Natural killer cell treated with Interleukin-12 subunit alpha and Interleukin-12 subunit beta and Interleukin-15 and Interleukin-18, amount 100 ng/mL, for 72 hours (primary cell): Measurements from ENCODE around the gene USP10. TPM values are rescaled to one million over a fixed set of nuclear protein-coding genes. Genes with fewer than 3 reads are reported as not detected.

ENCODE experiments used
- ATAC-seq, 2 donors: fragments of 150-1000 bp; cut with Tn5 transposase in 1 of 2; sonication (Bioruptor Pico), chemical (Tn5 transposase) in 1 of 2; 2 replicates each; pipeline ENCODE4 v1.10.0; 2021
- DNase-seq: peaks from one replicate; pipeline ENCODE4 v3.0.0; 2022; ENCODE audit warnings: low spot score
- H3K27ac Mint-ChIP-seq, 2 donors: 1 replicate in 1 of 2; 2 replicates in 1 of 2; pipeline ENCODE4 v1.8.0; 2022; ENCODE audit warnings: mixed read lengths in 2 of 2, mild to moderate bottlenecking in 1 of 2, moderate library complexity in 1 of 2
- H3K27me3 Mint-ChIP-seq, 2 donors: 1 replicate in 1 of 2; 2 replicates in 1 of 2; pipeline ENCODE4 v1.8.0; 2022; ENCODE audit warnings: mixed read lengths in 2 of 2
- H3K36me3 Mint-ChIP-seq: one replicate; pipeline ENCODE4 v1.8.0; 2022; ENCODE audit warnings: mixed read lengths
- H3K4me1 Mint-ChIP-seq, 2 donors: 1 replicate in 1 of 2; 2 replicates in 1 of 2; pipeline ENCODE4 v1.8.0; 2022; ENCODE audit warnings: low read depth in 2 of 2, mixed read lengths in 2 of 2, mild to moderate bottlenecking in 1 of 2
- H3K4me3 Mint-ChIP-seq: one replicate; pipeline ENCODE4 v1.8.0; 2022; ENCODE audit warnings: mixed read lengths
- H3K9me3 Mint-ChIP-seq: 2 replicates; pipeline ENCODE4 v1.8.0; 2022; ENCODE audit warnings: mixed read lengths
- total RNA-seq, 2 donors: library from RNA; stranded (reverse); gene quantifications; one replicate each; pipeline ENCODE4 v1.2.3, GENCODE V29; 2022

The USP10 gene
- total RNA-seq, 2 donors from 2014 or later, result 111 to 156 TPM

DNA sequence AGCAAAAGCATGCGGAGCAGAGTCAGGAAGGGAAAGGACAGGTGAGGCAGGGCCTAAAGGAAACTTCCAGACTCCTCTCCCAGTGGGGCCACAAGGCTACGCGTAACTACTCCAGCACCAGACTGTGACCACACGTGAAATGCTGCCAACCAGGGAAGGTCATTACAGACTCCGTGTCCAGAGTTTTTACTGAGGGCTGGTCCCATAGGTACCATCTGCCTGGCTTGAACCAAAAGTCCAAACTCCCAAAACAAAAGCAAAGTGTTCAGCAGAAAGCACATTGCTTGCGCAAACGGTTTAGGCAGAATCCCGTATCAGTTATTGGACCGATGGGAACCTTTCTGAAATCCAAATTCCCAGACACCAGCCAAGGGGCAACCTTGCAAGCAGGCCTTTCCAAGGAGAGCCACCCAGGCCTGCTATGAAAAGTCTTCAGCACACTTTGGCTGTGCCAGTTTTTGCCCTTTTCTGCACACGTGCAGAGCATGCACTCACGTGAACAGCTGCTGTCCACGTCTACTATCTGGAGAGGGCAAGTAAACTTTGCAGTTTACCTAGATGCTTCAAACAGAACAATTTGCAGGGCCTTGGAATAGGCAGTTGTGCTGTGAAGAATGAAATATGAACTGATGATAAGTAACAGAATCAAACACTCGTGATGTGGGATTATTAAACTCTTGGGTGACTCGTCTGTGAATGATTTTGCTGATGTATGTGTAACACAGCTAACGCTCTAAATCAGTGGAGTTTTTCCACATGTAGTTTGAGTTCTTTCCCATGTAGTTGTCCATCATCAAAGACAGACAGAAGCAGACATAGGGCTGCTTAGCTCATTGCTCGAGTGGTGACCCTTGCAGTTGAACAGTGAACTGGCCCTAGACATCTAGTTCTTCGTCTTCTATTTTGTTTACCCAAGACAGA is 61.9 kb downstream of the USP10 start:
- Mint-ChIP-seq H3K27ac (no peak overlapping the region), H3K4me3 (no peak overlapping the region), H3K4me1 (peaks cover 21 to 25% of the 10 kb centered on the region in 2 donors), H3K27me3 (no peaks in the 10 kb centered on the region), H3K9me3 (no peaks in the 10 kb centered on the region), H3K36me3 (peaks cover 20% of the 10 kb centered on the region)
- ATAC-seq, result no peak
- no peak for DNase-seq

DNA sequence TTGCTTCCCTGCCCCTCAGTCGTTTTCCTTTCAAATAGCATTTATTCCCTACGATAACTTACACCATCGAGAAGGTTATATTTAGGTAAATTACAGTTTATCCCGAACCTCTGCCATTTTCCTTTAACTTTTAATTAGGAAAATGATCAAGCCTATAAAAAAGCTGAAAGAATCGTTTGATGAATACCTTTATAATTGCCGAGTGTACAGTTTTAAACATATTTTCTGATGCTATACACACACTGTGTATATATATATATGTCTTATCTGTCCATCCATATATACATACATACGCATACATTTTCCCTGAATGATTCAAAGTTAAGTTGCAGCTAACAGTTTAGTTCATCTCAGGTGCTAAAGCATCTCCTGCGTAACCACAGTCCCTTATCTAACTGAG is 63.4 kb downstream of the USP10 start:
- peaks cover 15 to 19% of the 10 kb centered on the region in 2 donors for H3K4me1 Mint-ChIP-seq
- peaks cover 28% of the 10 kb centered on the region for H3K36me3 Mint-ChIP-seq
- no peaks in the 10 kb centered on the region for H3K27me3 Mint-ChIP-seq

DNA sequence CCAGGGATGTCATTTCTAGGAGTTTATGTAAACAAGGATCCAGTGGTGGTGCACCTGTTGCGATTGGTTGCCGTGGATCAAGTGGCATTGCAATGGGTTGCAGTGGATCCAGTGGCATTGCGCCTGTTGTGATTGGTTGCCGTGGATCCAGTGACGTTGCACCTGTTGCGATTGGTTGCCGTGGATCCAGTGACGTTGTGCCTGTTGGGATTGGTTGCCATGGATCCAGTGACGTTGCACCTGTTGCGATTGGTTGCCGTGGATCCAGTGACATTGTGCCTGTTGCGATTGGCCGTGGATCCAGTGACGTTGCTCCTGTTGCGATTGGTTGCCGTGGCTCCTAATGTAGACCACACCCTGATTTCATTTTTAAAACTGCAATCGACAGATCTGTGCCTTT is 63.8 kb downstream of the USP10 start:
- Mint-ChIP-seq H3K4me3 (no peak overlapping the region), H3K9me3 (no peaks in the 10 kb centered on the region), H3K4me1 (peaks cover 12 to 15% of the 10 kb centered on the region in 2 donors), H3K27me3 (no peaks in the 10 kb centered on the region), H3K27ac (no peak overlapping the region), H3K36me3 (peaks cover 28% of the 10 kb centered on the region)
- DNase-seq, result no peak
- no peak for ATAC-seq

More for the DNA sequence above, 63.4 kb downstream of the USP10 start:
- no peak overlapping the region for H3K4me3 Mint-ChIP-seq
- no peak for DNase-seq
- H3K27ac Mint-ChIP-seq, result no peak overlapping the region
- no peak for ATAC-seq
- H3K9me3 Mint-ChIP-seq, result no peaks in the 10 kb centered on the region

DNA sequence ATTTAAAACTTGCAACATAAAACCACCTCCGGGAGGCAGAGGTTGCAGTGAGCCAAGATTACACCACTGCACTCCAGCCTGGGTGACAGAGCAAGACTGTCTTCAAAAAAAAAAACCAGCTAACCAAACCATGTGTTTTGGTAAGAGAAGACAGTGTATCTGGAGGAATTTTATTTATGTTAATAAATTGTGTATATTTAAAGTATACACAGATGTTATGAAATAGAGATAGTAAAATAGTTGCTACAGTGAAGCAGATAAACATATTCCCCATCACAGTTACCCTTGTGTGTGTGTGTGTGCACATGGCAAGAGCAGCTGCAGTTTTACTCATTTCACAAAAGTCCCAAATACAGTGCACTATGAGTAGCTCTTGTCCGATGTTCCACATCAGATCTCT is 65.2 kb downstream of the USP10 start:
- no peak for DNase-seq
- ATAC-seq, result no peak
- Mint-ChIP-seq H3K4me3 (no peak overlapping the region), H3K36me3 (peaks cover 38% of the 10 kb centered on the region), H3K9me3 (no peaks in the 10 kb centered on the region), H3K27me3 (no peaks in the 10 kb centered on the region), H3K4me1 (peaks cover 3 to 6% of the 10 kb centered on the region in 2 donors), H3K27ac (no peak overlapping the region)

DNA sequence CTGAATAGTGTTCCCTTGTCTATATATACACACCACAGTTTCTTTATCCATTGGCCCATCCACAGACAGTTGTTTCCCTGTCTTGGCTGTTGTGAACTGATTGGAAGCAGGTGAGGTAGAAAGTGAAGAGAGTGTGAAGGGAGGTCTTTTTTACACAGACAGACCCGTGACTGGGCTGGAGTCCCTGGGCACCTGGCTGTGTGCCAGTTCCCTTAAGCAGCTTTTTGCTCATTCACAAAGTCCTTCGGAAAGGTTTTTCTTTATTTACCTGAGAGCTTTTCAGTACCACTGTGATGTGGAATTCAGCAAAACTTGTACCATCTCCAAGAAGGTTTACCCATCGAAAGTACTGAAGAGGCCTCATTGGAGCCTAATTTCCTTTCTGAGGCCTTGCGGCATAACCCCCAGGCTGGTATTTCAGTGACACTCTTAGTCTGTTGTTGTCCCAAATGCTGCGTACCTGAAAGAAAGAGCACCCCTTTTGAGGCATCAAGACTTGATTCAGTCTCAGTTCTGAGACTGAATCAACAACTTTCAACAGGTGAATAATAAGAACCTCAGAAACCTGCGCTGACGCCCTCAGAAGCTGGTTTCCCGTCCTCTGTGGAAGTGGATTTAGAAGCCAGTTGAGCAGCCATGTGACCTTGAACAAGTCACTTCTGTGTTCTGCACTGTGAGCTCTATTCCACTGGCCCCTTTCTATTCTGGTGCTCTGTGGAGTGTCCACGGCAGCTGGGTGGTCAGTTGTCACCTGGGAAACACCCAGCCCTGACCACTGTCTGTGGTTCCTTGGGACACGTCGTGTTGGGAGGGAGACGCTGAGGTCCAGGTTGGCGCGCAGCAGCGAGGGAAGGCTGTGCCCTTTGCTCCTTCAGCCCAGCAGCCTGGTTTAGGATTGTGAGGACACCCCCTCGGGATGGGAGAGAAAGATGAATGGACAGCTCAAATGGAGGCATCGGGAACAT is 66.1 kb downstream of the USP10 start:
- H3K9me3 Mint-ChIP-seq, result no peaks in the 10 kb centered on the region
- H3K36me3 Mint-ChIP-seq, result peaks cover 38% of the 10 kb centered on the region
- no peak overlapping the region for H3K4me3 Mint-ChIP-seq
- peaks cover 0 to 6% of the 10 kb centered on the region in 2 donors for H3K4me1 Mint-ChIP-seq
- DNase-seq, result no peak
- no peak overlapping the region for H3K27ac Mint-ChIP-seq
- no peak for ATAC-seq
- H3K27me3 Mint-ChIP-seq, result no peaks in the 10 kb centered on the region

DNA sequence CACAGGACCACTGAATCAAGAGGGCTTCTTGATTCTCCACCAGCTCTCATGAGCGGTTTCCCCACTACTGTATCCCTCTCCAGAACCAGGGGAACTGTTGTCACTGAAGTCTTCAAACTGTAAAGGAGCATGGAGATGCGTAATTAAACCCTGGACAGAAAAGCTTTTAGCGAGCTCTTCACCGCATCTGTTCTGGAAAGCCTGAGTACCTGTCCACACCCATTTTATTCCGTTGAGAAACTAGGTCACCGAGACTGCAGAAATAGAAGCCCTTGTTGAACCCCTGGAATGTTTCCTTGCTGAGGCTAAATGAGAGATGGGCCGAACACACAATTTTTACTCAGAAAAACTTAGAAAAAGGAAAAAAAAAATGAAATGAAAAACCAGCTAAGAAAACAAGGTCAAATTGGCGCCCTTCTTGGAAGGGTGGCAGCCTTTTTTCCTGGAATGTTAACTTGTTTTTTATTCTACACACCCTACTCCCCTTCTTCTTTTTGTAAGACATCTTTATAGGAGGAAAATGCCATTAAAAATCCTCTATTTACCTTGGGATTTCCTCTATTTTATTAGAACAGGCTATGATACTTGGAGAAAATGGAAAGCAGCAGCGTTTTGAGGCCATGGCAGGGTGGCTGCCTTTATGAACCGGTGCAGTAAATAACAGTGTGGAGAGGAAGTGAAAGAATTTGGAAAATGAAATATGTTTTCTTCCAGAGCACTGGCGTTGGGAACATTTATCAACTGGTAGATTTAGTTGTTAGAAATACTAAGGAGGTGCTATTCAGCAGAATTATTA is 67.4 kb downstream of the USP10 start:
- Mint-ChIP-seq H3K27me3 (no peaks in the 10 kb centered on the region), H3K9me3 (no peaks in the 10 kb centered on the region), H3K36me3 (peaks cover 38% of the 10 kb centered on the region), H3K27ac (no peak overlapping the region), H3K4me1 (peaks cover 0 to 6% of the 10 kb centered on the region in 2 donors), H3K4me3 (no peak overlapping the region)
- DNase-seq (no peak), ATAC-seq (no peak)

DNA sequence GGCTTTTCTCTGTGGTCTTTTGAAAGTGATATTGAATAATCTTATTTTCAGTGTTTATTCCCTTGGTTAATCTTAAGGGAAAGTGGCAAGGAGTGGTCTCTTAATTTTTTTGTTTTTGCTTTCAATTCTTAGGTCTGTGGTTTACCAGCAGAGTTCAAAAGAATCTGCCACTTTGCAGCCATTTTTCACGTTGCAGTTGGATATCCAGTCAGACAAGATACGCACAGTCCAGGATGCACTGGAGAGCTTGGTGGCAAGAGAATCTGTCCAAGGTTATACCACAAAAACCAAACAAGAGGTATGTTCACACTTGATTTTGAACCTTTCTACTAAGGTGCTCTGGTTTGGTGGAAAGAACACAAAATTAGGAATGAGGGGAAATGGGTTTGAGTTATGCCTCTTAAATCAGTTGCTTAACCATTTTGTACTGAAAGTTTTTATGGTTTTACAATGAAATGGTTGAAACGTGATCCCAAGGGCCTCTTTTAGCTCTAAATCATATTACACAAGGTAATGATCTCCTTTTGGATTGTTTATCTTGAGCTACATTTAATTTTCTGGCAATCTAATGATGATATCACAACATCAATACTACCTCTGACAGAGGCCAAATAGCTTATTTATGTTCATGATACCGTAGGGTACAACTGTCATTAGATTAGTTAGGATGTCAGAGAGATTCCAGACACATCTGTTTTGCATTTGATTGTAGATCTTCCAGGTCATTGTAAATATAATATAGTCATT is 68.4 kb downstream of the USP10 start:
- Mint-ChIP-seq H3K4me3 (no peak overlapping the region), H3K27ac (no peak overlapping the region), H3K4me1 (peaks cover 0 to 6% of the 10 kb centered on the region in 2 donors), H3K9me3 (no peaks in the 10 kb centered on the region), H3K36me3 (peaks cover 38% of the 10 kb centered on the region), H3K27me3 (no peaks in the 10 kb centered on the region)
- ATAC-seq, result no peak
- no peak for DNase-seq

DNA sequence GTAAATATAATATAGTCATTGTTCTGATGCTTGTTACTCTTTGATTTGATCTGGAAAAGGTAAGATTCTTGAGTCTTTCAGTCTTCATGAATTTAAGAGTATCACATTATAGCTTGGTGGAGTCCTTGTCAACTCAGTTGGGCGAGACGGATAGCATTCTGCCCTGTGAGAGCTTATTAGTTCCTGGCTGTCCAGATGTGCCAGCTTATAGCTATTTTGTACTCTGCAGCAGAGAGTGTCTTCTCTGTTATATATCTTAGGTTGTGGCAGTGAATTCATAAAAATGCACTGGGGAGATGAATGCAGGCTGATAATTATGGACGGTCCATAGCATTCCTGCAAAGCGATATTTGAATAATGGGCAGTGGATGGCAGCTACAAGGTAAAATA is 69.0 kb downstream of the USP10 start:
- H3K9me3 Mint-ChIP-seq, result no peaks in the 10 kb centered on the region
- DNase-seq, result no peak
- peaks cover 35% of the 10 kb centered on the region for H3K36me3 Mint-ChIP-seq
- H3K4me1 Mint-ChIP-seq, result peaks cover 0 to 6% of the 10 kb centered on the region in 2 donors
- no peak overlapping the region for H3K4me3 Mint-ChIP-seq
- ATAC-seq, result no peak
- no peak overlapping the region for H3K27ac Mint-ChIP-seq
- no peaks in the 10 kb centered on the region for H3K27me3 Mint-ChIP-seq

DNA sequence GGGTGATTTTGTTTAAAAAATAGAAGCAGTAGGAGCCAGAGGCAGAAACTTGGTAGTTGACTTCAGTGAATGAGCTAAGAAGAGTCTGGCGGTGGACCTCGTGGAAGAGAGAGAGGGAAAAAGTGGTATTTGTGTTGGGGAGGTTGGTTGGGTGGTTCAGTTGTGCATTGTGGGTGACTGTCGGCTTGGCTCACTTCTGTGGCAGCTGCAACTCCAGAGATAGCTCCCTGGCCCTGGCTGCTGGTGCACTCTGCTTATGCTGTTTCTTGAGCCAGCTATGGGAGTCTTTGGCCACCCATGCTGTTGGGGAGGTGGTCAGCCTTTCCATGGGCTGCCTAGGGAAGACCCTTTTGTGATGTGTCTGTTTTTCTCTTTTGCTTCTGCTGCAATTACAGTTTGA is 69.6 kb downstream of the USP10 start:
- H3K27ac Mint-ChIP-seq, result no peak overlapping the region
- DNase-seq (no peak), ATAC-seq (no peak)
- H3K27me3 Mint-ChIP-seq, result no peaks in the 10 kb centered on the region
- peaks cover 0 to 6% of the 10 kb centered on the region in 2 donors for H3K4me1 Mint-ChIP-seq
- H3K9me3 Mint-ChIP-seq, result no peaks in the 10 kb centered on the region
- no peak overlapping the region for H3K4me3 Mint-ChIP-seq
- peaks cover 29% of the 10 kb centered on the region for H3K36me3 Mint-ChIP-seq

DNA sequence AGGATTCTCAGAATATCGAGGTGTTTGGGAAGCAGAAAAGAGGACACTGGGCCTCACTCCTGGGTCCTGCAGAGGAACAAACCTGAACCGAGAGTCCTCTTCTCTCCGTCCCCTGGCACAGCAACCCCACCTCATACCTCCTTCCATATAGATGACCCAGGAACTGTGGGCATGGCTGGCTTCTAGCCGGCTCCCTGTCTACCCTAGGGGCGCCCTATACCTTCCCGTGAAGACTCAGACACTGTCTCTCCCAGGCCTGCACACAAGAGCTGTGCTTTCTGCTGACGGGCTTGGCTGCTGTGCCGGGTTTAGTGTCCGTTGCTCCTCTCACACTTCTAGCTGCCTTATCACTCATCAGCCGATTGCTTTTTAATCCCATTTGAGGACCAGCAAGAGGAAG is 73.5 kb downstream of the USP10 start:
- Mint-ChIP-seq H3K4me3 (no peak overlapping the region), H3K4me1 (peaks cover 0 to 2% of the 10 kb centered on the region in 2 donors), H3K36me3 (peaks cover 22% of the 10 kb centered on the region), H3K9me3 (no peaks in the 10 kb centered on the region), H3K27ac (no peak overlapping the region), H3K27me3 (no peaks in the 10 kb centered on the region)
- ATAC-seq, result no peak
- no peak for DNase-seq

DNA sequence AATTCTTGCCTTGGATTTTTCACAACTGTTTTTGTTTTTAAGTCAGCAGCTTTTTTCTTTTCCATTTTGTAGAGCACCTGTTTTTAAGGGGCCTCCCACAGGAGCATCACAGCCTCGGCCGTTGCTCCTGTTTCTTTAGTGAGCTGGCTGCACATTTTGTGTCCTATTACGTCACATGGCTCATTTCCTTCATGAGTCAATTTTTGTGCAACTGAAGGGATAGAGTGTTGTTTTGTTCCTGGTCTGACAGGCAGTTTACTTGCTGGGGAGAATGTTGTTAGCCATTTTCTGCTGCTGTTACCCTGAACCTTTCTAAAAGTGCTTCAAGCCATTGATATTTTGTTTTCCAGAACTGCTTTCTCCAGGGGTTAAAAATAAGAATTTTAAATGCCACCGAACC is 75.0 kb downstream of the USP10 start:
- Mint-ChIP-seq H3K27ac (peak overlapping the region in 1 of 2 donors; percentile 50), H3K9me3 (no peaks in the 10 kb centered on the region), H3K4me1 (peaks cover 0 to 2% of the 10 kb centered on the region in 2 donors), H3K4me3 (no peak overlapping the region), H3K36me3 (peaks cover 23% of the 10 kb centered on the region), H3K27me3 (no peaks in the 10 kb centered on the region)
- ATAC-seq (no peak), DNase-seq (no peak)

DNA sequence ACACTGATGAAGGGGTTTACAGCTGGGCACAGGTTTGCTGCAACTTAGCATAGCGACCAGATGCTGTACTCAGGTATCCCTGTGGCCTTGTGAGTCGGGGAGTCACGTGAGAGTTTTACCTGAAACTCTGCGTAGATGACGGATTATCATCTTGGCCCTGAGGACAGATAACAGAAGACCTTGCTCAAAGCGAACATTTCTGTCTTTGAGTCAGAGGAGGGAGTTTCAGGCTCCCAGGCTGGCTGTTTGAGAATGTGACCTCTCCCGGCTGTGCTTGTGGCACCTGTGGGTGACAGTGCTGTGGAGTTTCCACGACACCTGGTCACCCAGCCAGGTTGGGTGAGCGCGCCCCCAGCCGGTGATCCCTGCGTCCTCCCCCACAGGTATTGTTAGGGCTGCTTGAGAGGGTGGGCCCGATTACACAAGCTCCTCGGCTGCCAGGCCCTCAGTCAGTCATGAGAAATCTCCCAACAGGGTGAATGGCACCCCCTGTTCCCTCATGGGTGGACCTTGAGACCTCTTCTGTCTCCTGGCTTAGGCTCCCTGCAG is 75.5 kb downstream of the USP10 start:
- no peak for ATAC-seq
- Mint-ChIP-seq H3K27me3 (no peaks in the 10 kb centered on the region), H3K36me3 (peaks cover 26% of the 10 kb centered on the region), H3K4me3 (no peak overlapping the region), H3K4me1 (peaks cover 0 to 2% of the 10 kb centered on the region in 2 donors), H3K9me3 (no peaks in the 10 kb centered on the region), H3K27ac (no peak overlapping the region)
- no peak for DNase-seq
